Panc1 (cell line): ENCODE data around the gene RASD2. TPM values are rescaled to one million over a fixed set of nuclear protein-coding genes. Genes with fewer than 3 reads are reported as not detected.

Source experiments
- ATAC-seq: fragments of 200-7000 bp; cut with Tn5 transposase; 2 replicates; pipeline ENCODE4 v1.9.1; 2020; ENCODE audit warnings: mild to moderate bottlenecking, moderate library complexity
- BruUV-seq: library from RNA; stranded (reverse); fragments of 400-500 nt; replicated peaks from 2 replicates; lab custom pipeline; 2021; lab: Mats Ljungman, UMichigan
- CTCF ChIA-PET: fragments of 300-600 bp; sonication (Branson Sonifier 250); formaldehyde crosslinking; loops from one replicate; lab custom pipeline; 2022; ENCODE audit warnings: antibody characterized with exemption; lab: Charles Lee
- POLR2A ChIA-PET: fragments of 300-600 bp; sonication (Branson Sonifier 250); formaldehyde crosslinking; loops from one replicate; lab custom pipeline; 2022; ENCODE audit warnings: antibody characterized with exemption; lab: Charles Lee
- DNase-seq: peaks from one replicate; pipeline ENCODE4 v3.0.0-alpha.2; 2010; ENCODE audit warnings: low read depth, low spot score
- H3K27ac ChIP-seq: 2 replicates; pipeline ENCODE4 v1.5.1; 2011; ENCODE audit warnings: mild to moderate bottlenecking, low read length, inconsistent platforms
- H3K27me3 ChIP-seq: fragments of 200-500 bp; sonication (Bioruptor generic); 2 replicates; pipeline ENCODE4 v1.6.0; 2014; ENCODE audit warnings: low read length, inconsistent platforms; ENCODE audit not compliant: control insufficient read depth, insufficient read depth
- H3K36me3 ChIP-seq: fragments of 200-500 bp; sonication (Bioruptor generic); 2 replicates; pipeline ENCODE4 v1.5.1; 2014; ENCODE audit warnings: inconsistent platforms, mild to moderate bottlenecking, low read length, moderate library complexity; ENCODE audit not compliant: control insufficient read depth, insufficient read depth
- H3K4me1 ChIP-seq: 2 replicates; pipeline ENCODE4 v1.5.1; 2011; ENCODE audit warnings: inconsistent platforms, mild to moderate bottlenecking, low read length, moderate library complexity; ENCODE audit not compliant: control insufficient read depth, insufficient read depth
- H3K4me3 ChIP-seq, 2 experiments: 2 replicates each; pipeline ENCODE4 v1.5.1; 2011 to 2012; ENCODE audit warnings: low read depth in 2 of 2, low read length in 2 of 2, mild to moderate bottlenecking in 2 of 2, inconsistent platforms in 1 of 2, moderate library complexity in 1 of 2
- H3K9me3 ChIP-seq: fragments of 200-500 bp; sonication (Bioruptor generic); 2 replicates; pipeline ENCODE4 v1.5.1; 2014; ENCODE audit warnings: low read depth, mild to moderate bottlenecking, inconsistent platforms, low read length, moderate library complexity; ENCODE audit not compliant: control insufficient read depth, insufficient read depth
- CTCF ChIP-seq: fragments of 450-650 bp; IDR thresholded peaks from 2 replicates; pipeline ENCODE4 v1.5.1; 2017; ENCODE audit warnings: mild to moderate bottlenecking
- POLR2AphosphoS5 ChIP-seq: IDR thresholded peaks from 2 replicates; pipeline ENCODE4 v1.6.1; 2012; ENCODE audit warnings: mild to moderate bottlenecking, low read depth, low read length, moderate library complexity
- SIN3A ChIP-seq: IDR thresholded peaks from 2 replicates; pipeline ENCODE4 v1.6.1; 2012; ENCODE audit warnings: low read depth, mild to moderate bottlenecking, low read length, moderate library complexity, borderline replicate concordance; ENCODE audit not compliant: insufficient read depth
- TCF7L2 ChIP-seq: IDR thresholded peaks from 2 replicates; pipeline ENCODE4 v1.6.1; 2011; ENCODE audit warnings: mild to moderate bottlenecking, low read depth, low read length, inconsistent platforms
- in situ Hi-C: cut with HindIII; loops from 2 replicates; pipeline ENCODE4 v1.10.0; 2016; ENCODE audit warnings: low sequenced_read_pairs, low pct_unique_long_range_greater_than_20kb
- intact Hi-C: fragments of 100-400 bp; cut with micrococcal nuclease; formaldehyde crosslinking; loops from one replicate; pipeline ENCODE4 v1.10.0; 2022; ENCODE audit not compliant: unreplicated experiment
- total RNA-seq: library from RNA; stranded (reverse); gene quantifications from one replicate; pipeline ENCODE4 v1.2.1, GENCODE V29; 2021; ENCODE audit not compliant: unreplicated experiment
- TF ChIP-seq, protein P1 (sequence below), 2 experiments: IDR thresholded peaks; 2 replicates each; pipeline ENCODE4 v1.6.1; 2011 to 2012; ENCODE audit warnings: low read depth in 2 of 2, control low read depth in 1 of 2, low read length in 1 of 2, mild to moderate bottlenecking in 1 of 2, moderate library complexity in 1 of 2; ENCODE audit not compliant: insufficient read depth in 1 of 2

The RASD2 gene
- total RNA-seq, 1 experiment from 2014 or later: 26.7 TPM

- Histone ChIP-seq H3K4me3 (no peak overlapping the region), H3K27me3 (no peaks in the 10 kb centered on the region), H3K9me3 (no peaks in the 10 kb centered on the region), H3K36me3 (no peaks in the 10 kb centered on the region), H3K4me1 (no peaks in the 10 kb centered on the region), H3K27ac (no peak overlapping the region)
- in situ Hi-C loops (no loop called here), intact Hi-C loops (no loop called here)
- ChIA-PET CTCF (no interaction called here), POLR2A (no interaction called here)
- ATAC-seq (no peak), DNase-seq (no peak)
- no TSS peak for BruUV-seq
- TF ChIP-seq, protein P1, sequence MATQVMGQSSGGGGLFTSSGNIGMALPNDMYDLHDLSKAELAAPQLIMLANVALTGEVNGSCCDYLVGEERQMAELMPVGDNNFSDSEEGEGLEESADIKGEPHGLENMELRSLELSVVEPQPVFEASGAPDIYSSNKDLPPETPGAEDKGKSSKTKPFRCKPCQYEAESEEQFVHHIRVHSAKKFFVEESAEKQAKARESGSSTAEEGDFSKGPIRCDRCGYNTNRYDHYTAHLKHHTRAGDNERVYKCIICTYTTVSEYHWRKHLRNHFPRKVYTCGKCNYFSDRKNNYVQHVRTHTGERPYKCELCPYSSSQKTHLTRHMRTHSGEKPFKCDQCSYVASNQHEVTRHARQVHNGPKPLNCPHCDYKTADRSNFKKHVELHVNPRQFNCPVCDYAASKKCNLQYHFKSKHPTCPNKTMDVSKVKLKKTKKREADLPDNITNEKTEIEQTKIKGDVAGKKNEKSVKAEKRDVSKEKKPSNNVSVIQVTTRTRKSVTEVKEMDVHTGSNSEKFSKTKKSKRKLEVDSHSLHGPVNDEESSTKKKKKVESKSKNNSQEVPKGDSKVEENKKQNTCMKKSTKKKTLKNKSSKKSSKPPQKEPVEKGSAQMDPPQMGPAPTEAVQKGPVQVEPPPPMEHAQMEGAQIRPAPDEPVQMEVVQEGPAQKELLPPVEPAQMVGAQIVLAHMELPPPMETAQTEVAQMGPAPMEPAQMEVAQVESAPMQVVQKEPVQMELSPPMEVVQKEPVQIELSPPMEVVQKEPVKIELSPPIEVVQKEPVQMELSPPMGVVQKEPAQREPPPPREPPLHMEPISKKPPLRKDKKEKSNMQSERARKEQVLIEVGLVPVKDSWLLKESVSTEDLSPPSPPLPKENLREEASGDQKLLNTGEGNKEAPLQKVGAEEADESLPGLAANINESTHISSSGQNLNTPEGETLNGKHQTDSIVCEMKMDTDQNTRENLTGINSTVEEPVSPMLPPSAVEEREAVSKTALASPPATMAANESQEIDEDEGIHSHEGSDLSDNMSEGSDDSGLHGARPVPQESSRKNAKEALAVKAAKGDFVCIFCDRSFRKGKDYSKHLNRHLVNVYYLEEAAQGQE (IDR thresholded peaks at IDR 0.05; ENCODE audit: insufficient read depth in 1 of 2, low read depth in 2 of 2, low read length in 1 of 2): no peak
- TF ChIP-seq CTCF: no peak
- no peak for TF ChIP-seq TCF7L2
- TF ChIP-seq POLR2AphosphoS5: no peak
- no peak for TF ChIP-seq SIN3A
Measured at GRCh38 chr22:35531676-35532075, 9.0 kb upstream of the RASD2 start.

GRCh38 chr22:35533365-35534029 is 7.1 kb upstream of the RASD2 start:
- CTCF ChIA-PET: no interaction called here
- Histone ChIP-seq H3K27ac (no peak overlapping the region), H3K9me3 (no peaks in the 10 kb centered on the region), H3K4me3 (no peak overlapping the region), H3K4me1 (no peaks in the 10 kb centered on the region), H3K36me3 (no peaks in the 10 kb centered on the region), H3K27me3 (no peaks in the 10 kb centered on the region)
- no peak for ATAC-seq
- POLR2A ChIA-PET: no interaction called here
- no peak for DNase-seq
- TF ChIP-seq, protein P1 (IDR thresholded peaks at IDR 0.05; ENCODE audit: insufficient read depth in 1 of 2, low read depth in 2 of 2, low read length in 1 of 2): no peak
- TF ChIP-seq CTCF: no peak
- BruUV-seq: no TSS peak
- in situ Hi-C loops: no loop called here
- intact Hi-C loops: no loop called here
